ENCODE measurements around the gene TMEM204. TPM values are rescaled to one million over a fixed set of nuclear protein-coding genes. Genes with fewer than 3 reads are reported as not detected.
"Not testable (repeated sequence)": the region's sequence is repeated elsewhere in the genome, so short reads cannot be mapped to it uniquely, and the experiment has no call there.

The TMEM204 gene
- total and polyA plus RNA-seq, 8 donors = 2.7 to 45.8 (median 17.5) TPM

GRCh38 chr16:1592446-1592845 lies 59.0 kb downstream of the TMEM204 start:
- Histone ChIP-seq H3K36me3 (peaks cover 4 to 92% (median 70%) of the 10 kb centered on the region in 4 donors), H3K27me3 (no peaks in the 10 kb centered on the region), H3K27ac (no peak overlapping the region), H3K9me3 (no peaks in the 10 kb centered on the region), H3K4me3 (no peak overlapping the region), H3K4me1 (no peaks in the 10 kb centered on the region)
- TF ChIP-seq EP300 (IDR thresholded peaks at IDR 0.05) (no peak), POLR2AphosphoS5 (IDR thresholded peaks at IDR 0.05) (no peak), CTCF (IDR thresholded peaks at IDR 0.05) (no peak), POLR2A (IDR thresholded peaks at IDR 0.05) (no peak)
- 81 to 92% (median 90%) methylated on average over 11 to 16 of the region's 16 CpGs for WGBS, 5 donors
- intact Hi-C loops (cut with DNase I; ENCODE audit: low total_unique reads) = no loop called here
- no peak for DNase-seq

- H3K27me3 ChIP-seq; H3K27ac ChIP-seq; intact Hi-C loops (cut with DNase I; ENCODE audit: low total_unique reads); H3K4me1 ChIP-seq; DNase-seq; H3K4me3 ChIP-seq; H3K9me3 ChIP-seq: not testable (repeated sequence)
- peaks cover 4 to 73% (median 48%) of the 10 kb centered on the region in 4 donors for H3K36me3 ChIP-seq
- 83 to 94% (median 87%) methylated on average over 5 of the region's 5 CpGs for WGBS, 5 donors
Observed at GRCh38 chr16:1595511-1595910, 62.0 kb downstream of the TMEM204 start.

GRCh38 chr16:1596516-1596915 lies 63.0 kb downstream of the TMEM204 start:
- Histone ChIP-seq H3K9me3 (no peaks in the 10 kb centered on the region), H3K27me3 (no peaks in the 10 kb centered on the region), H3K4me1 (no peaks in the 10 kb centered on the region), H3K27ac (no peak overlapping the region), H3K36me3 (peaks cover 8 to 72% (median 50%) of the 10 kb centered on the region in 4 donors), H3K4me3 (no peak overlapping the region)
- TF ChIP-seq CTCF (IDR thresholded peaks at IDR 0.05) (no peak), EP300 (IDR thresholded peaks at IDR 0.05) (no peak), POLR2AphosphoS5 (IDR thresholded peaks at IDR 0.05) (no peak), POLR2A (IDR thresholded peaks at IDR 0.05) (no peak)
- WGBS, 5 donors = 89 to 93% (median 92%) methylated on average over 12 of the region's 12 CpGs
- no peak for DNase-seq
- intact Hi-C loops (cut with DNase I; ENCODE audit: low total_unique reads) = no loop called here

GRCh38 chr16:1597154-1597553 lies 63.7 kb downstream of the TMEM204 start:
- Histone ChIP-seq H3K4me1 (no peaks in the 10 kb centered on the region), H3K9me3 (no peaks in the 10 kb centered on the region), H3K27me3 (no peaks in the 10 kb centered on the region), H3K27ac (no peak overlapping the region), H3K4me3 (no peak overlapping the region), H3K36me3 (peaks cover 8 to 72% (median 52%) of the 10 kb centered on the region in 4 donors)
- no peak for DNase-seq
- intact Hi-C loops (cut with DNase I; ENCODE audit: low total_unique reads) = no loop called here
- WGBS, 5 donors = 84 to 92% (median 85%) methylated on average over 13 of the region's 13 CpGs
- TF ChIP-seq EP300 (IDR thresholded peaks at IDR 0.05) (no peak), CTCF (IDR thresholded peaks at IDR 0.05) (no peak), POLR2AphosphoS5 (IDR thresholded peaks at IDR 0.05) (no peak)

GRCh38 chr16:1601031-1601430 lies 67.6 kb downstream of the TMEM204 start:
- H3K27ac ChIP-seq = no peak overlapping the region
- H3K36me3 ChIP-seq = peaks cover 6 to 58% (median 52%) of the 10 kb centered on the region in 4 donors
- no peaks in the 10 kb centered on the region for H3K27me3 ChIP-seq
- H3K4me3 ChIP-seq = no peak overlapping the region
- no peaks in the 10 kb centered on the region for H3K4me1 ChIP-seq
- no peaks in the 10 kb centered on the region for H3K9me3 ChIP-seq
- no peak for DNase-seq
- TF ChIP-seq EP300 (IDR thresholded peaks at IDR 0.05) (no peak), CTCF (IDR thresholded peaks at IDR 0.05) (no peak), POLR2AphosphoS5 (IDR thresholded peaks at IDR 0.05) (no peak), POLR2A (IDR thresholded peaks at IDR 0.05) (no peak)
- 89 to 94% (median 93%) methylated on average over 7 of the region's 7 CpGs for WGBS, 5 donors
- intact Hi-C loops (cut with DNase I; ENCODE audit: low total_unique reads) = no loop called here
